ENCODE results near the gene PANK4.

DNA sequence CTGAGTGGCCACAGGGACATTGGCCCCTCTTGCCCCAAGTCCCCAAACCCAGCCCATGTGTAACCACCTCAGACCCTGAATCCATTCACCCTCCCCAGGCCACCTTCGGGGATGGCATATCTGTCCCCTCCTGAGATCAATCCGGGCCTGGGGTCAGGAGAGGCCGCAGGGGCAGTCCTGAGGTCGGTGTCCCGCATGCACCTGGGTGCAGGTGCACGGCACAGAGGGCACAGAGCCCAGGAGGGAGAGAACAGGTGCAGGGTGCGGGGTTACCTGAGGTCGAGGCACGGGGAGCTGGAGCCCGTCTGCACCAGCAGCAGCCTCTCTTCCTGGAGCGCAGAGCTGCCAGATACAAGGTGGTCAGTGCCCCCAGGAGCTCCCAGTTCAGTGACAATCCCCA is 16.8 kb downstream of the PANK4 start:
- no peak for TF ChIP-seq CTCF (conservative IDR thresholded peaks at IDR 0.05)
- no peak for TF ChIP-seq EZH2 (IDR thresholded peaks at IDR 0.05; ENCODE audit: low read depth)
